ENCODE data around the gene OR6C4.
"Not testable (repeated sequence)": the region's sequence is repeated elsewhere in the genome, so short reads cannot be mapped to it uniquely, and the experiment has no call there.

OR6C4 gene

DNA sequence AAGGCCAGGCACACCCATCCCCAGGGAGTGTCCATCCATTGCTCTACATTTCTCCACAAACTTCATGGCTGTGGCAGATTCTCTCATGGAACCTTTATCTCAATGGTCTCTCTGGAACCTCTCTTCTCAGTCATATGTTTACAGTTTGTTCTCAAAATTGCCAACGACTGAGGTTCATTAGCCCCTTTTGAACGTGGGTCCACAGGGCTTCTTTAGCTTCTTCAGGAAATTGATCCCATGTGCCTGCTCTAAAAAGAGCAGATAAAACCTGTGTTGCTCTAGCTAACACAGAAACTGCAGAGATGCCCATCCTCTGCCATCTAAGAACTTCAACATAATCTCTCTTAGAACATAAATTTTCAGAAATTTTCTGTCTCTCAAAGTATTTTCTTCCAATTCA is at the start of gene OR6C4:
Gene OR6C4 (plus strand): TSS at position 301 of the 400 bp plus-strand sequence. CDS start 1,625 bp downstream, outside the sequence.
- no peak within 1 kb of the TSS for H3K9ac ChIP-seq
- no peaks in the 10 kb centered on the region for H4K20me1 ChIP-seq
- no peak within 1 kb of the TSS for H3K4me3 ChIP-seq
- H3K36me3 ChIP-seq: no peaks in the 10 kb centered on the region
- H3K4me2 ChIP-seq: no peak within 1 kb of the TSS
- peaks cover 12% of the 10 kb centered on the region for H3K9me3 ChIP-seq
- no peak within 1 kb of the TSS for H3K27ac ChIP-seq
- H3K27me3 ChIP-seq: no peaks in the 10 kb centered on the region
- H3K4me1 ChIP-seq: no peaks in the 10 kb centered on the region
- no peak for TF ChIP-seq Cebpa-rat (IDR thresholded peaks at IDR 0.05)

DNA sequence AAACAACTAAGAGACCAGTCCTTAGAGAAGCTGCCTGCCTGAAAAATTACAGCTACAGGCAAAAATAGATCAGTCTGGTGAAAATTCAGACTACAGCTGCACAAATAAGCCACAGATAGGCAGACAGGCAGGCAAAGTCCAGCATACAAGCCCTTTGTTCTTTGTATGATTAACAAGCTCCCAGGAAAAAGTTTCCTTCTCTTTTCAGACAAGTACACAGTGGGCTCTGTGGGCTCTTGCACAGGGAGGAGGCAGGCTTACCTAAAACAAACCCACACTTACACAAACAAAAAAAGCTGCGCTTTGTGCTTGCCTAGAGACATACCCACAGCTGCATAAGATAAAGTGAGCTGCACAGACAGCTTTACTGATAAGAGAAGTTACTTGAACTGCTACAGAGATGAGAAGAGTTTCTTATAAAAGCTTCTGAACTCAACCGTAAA is 49.6 kb upstream of the OR6C4 start:
- H3K9ac ChIP-seq: no peak overlapping the region
- TF ChIP-seq Cebpa-rat (IDR thresholded peaks at IDR 0.05): no peak
- no peak overlapping the region for H3K27ac ChIP-seq

DNA sequence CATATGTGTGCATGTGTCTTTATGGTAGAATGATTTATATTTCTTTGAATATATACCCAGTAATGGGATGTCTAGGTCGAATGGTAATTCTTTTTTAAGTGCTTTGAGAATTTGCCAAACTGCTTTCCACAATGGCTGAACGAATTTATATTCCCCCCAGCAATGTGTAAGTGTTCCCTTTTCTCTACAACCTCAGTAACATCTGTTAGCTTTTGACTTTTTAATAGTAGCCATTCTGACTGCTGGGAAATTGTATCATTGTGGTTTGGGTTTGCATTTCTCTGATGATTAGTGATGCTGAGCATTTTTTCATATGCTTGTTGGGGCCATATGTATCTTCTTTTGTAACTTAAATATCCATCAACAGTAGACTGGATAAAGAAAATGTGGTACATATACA is 47.8 kb upstream of the OR6C4 start:
- H3K27me3 ChIP-seq: no peaks in the 10 kb centered on the region
- H3K4me1 ChIP-seq: no peaks in the 10 kb centered on the region
- H3K9ac ChIP-seq: no peak overlapping the region
- no peak overlapping the region for H3K4me3 ChIP-seq
- TF ChIP-seq Cebpa-rat (IDR thresholded peaks at IDR 0.05): no peak
- H3K9me3 ChIP-seq: no peaks in the 10 kb centered on the region
- H3K27ac ChIP-seq: no peak overlapping the region
- H4K20me1 ChIP-seq: no peaks in the 10 kb centered on the region
- H3K36me3 ChIP-seq: no peaks in the 10 kb centered on the region
- no peak overlapping the region for H3K4me2 ChIP-seq

More for the DNA sequence above, 49.6 kb upstream of the OR6C4 start:
- H3K4me1 ChIP-seq: no peaks in the 10 kb centered on the region
- no peak overlapping the region for H3K4me3 ChIP-seq
- H3K9me3 ChIP-seq: no peaks in the 10 kb centered on the region
- H3K36me3 ChIP-seq: no peaks in the 10 kb centered on the region
- no peaks in the 10 kb centered on the region for H4K20me1 ChIP-seq
- no peaks in the 10 kb centered on the region for H3K27me3 ChIP-seq
- H3K4me2 ChIP-seq: no peak overlapping the region

DNA sequence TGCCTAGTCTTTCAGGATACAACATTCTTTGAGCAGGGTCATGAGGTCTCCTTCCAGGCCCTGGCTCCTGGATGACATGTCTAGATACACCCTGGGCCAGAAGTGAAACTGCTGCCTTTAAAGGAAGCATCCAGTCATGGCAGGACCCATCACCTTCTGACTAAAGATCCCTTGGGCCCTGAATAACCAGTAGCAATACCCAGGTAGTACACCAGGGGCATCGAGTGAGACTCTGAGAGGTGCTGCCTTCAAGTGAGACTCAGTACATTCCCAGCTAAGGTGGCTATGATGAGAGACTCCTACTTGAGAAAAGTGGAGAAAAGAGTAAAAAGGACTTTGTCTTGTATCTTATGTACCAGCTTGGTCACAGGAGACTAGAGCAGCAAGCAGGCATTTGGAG is 33.7 kb upstream of the OR6C4 start:
- Histone ChIP-seq H3K4me1 (no peaks in the 10 kb centered on the region), H3K27me3 (no peaks in the 10 kb centered on the region), H3K36me3 (no peaks in the 10 kb centered on the region), H3K4me2 (no peak overlapping the region), H3K9ac (no peak overlapping the region), H3K9me3 (peaks cover 21% of the 10 kb centered on the region), H3K27ac (no peak overlapping the region), H4K20me1 (no peaks in the 10 kb centered on the region), H3K4me3 (no peak overlapping the region)
- TF ChIP-seq Cebpa-rat (IDR thresholded peaks at IDR 0.05): no peak

DNA sequence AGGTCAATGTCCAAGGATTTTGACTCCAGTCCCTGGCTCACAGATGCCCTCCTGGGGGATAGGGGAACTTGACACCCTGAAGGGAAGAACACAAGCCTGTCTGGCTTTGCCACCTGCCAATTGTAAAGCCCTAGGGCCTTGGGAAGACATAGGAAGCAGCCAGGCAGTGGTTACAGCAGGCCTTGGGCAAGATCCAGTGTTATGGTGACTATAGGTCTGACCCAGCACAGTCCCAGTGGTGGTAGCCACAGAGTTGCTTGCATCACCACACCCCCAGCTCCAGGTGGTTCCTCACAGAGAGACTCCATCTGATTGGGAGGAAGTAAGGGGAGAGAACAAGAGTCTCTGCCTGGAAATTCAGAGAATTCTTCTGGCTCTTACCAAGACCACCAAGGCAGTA is 33.0 kb upstream of the OR6C4 start:
- Histone ChIP-seq H3K4me3 (no peak overlapping the region), H3K9me3 (peaks cover 21% of the 10 kb centered on the region), H4K20me1 (no peaks in the 10 kb centered on the region), H3K27ac (no peak overlapping the region), H3K27me3 (no peaks in the 10 kb centered on the region), H3K4me1 (no peaks in the 10 kb centered on the region), H3K36me3 (no peaks in the 10 kb centered on the region), H3K9ac (no peak overlapping the region), H3K4me2 (no peak overlapping the region)
- no peak for TF ChIP-seq Cebpa-rat (IDR thresholded peaks at IDR 0.05)

DNA sequence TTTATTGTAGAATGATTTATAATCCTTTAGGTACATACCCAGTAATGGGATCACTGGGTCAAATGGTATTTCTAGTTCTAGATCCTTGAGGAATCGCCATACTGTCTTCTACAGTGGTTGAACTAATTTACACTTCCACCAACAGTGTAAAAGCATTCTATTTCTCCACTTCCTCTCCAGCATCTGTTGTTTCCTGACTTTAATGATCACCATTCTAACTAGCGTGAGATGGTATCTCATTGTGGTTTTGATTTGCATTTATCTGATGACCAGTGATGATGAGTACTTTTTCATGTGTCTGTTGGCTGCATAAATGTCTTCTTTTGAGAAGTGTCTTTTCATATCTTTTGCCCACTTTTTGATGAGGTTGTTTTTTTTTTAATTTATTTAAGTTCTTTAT is 1.2 kb upstream of the OR6C4 start:
- H3K9me3 ChIP-seq: peaks cover 12% of the 10 kb centered on the region
- not testable (repeated sequence) for H3K36me3 ChIP-seq, H3K9ac ChIP-seq, H3K4me2 ChIP-seq, H3K4me3 ChIP-seq, H4K20me1 ChIP-seq, H3K27ac ChIP-seq, H3K4me1 ChIP-seq, H3K27me3 ChIP-seq

DNA sequence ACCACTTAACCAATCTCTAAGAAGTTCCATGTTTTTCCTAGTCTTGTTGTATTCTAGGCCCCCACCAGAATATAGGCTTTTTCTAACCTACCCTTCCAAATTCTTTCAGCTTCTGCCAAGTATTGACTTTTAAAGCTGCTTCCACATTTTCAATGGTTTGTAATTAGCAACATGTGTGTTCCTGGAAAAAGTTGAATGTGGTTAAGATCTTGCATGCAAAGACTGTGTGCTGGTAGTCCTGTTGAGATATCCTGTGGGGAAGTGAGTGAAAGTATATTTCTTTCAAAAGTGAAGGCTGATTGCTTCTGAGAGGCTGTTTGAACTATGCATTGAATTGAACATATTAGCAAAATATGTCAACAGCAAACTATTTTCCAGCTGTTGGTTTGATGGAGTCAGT is 646 bp upstream of the OR6C4 start:
- Histone ChIP-seq H4K20me1 (no peaks in the 10 kb centered on the region), H3K9ac (no peak overlapping the region), H3K4me3 (no peak overlapping the region), H3K4me1 (no peaks in the 10 kb centered on the region), H3K9me3 (peaks cover 12% of the 10 kb centered on the region), H3K36me3 (no peaks in the 10 kb centered on the region), H3K4me2 (no peak overlapping the region), H3K27me3 (no peaks in the 10 kb centered on the region), H3K27ac (no peak overlapping the region)
- no peak for TF ChIP-seq Cebpa-rat (IDR thresholded peaks at IDR 0.05)

DNA sequence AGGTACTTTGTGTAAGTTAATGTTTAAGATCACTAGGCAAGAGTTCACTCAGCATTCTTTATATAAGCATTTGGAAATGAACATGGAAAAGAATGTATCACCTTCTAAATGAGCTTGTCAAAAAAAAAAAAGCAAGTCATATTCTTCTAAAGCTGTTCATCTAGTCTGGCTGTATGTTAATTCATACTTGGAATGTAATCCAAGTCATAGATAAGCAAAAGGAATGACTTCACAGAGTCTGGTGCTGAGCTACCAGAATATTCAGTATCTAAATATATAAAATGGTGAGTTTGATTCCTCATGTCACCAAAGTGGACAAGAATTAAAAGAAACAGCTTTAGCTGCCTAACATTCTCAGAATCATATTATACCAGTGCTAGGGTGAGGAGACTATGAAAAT is 4.9 kb downstream of the OR6C4 start:
- Histone ChIP-seq H3K9ac (no peak overlapping the region), H3K4me1 (no peaks in the 10 kb centered on the region), H3K4me3 (no peak overlapping the region), H3K27ac (no peak overlapping the region), H3K27me3 (no peaks in the 10 kb centered on the region), H4K20me1 (no peaks in the 10 kb centered on the region), H3K36me3 (no peaks in the 10 kb centered on the region), H3K4me2 (no peak overlapping the region), H3K9me3 (peaks cover 20% of the 10 kb centered on the region)
- no peak for TF ChIP-seq Cebpa-rat (IDR thresholded peaks at IDR 0.05)

DNA sequence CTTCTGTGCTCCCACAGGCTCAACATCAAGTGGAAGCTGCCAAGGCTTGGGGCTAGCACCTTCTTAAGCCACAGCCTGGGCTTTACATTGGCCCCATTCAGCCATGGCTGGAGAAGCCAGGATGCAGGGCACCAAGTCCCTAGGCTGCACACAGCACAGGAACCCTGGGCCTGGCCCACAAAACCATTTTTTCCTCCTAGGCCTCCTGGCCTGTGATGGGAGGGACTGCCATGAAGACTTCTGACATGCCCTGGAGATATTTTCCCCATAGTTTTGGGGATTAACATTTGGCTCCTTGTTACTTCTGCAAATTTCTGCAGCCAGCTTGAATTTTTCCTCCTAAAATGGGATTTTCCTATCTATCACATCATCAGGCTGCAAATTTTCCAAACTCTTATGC is 20.7 kb downstream of the OR6C4 start:
- not testable (repeated sequence) for H3K36me3 ChIP-seq, H3K9ac ChIP-seq, H3K4me1 ChIP-seq, H3K27ac ChIP-seq, H3K27me3 ChIP-seq, H4K20me1 ChIP-seq, H3K4me2 ChIP-seq, H3K4me3 ChIP-seq
- H3K9me3 ChIP-seq: peaks cover 35% of the 10 kb centered on the region

DNA sequence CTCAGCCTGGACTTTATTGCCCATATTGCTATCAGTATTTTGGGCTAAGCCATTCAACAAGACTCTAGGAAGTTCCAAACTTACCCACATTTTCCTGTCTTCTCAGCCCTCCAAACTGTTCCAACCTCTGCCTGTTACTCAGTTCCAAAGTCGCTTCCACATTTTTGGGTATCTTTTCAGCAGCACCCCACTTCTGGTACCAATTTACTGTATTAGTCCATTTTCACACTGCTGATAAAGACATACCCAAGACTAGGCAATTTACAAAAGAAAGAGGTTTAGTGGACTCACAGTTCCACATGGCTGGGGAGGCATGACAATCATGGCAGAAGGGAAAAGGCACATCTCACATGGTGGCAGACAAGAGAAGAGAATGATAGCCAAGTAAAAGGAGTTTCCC is 21.3 kb downstream of the OR6C4 start:
- H3K4me2 ChIP-seq, H3K4me3 ChIP-seq, H3K4me1 ChIP-seq, H3K27me3 ChIP-seq, H4K20me1 ChIP-seq, H3K36me3 ChIP-seq, H3K27ac ChIP-seq, H3K9ac ChIP-seq: not testable (repeated sequence)
- peaks cover 35% of the 10 kb centered on the region for H3K9me3 ChIP-seq

DNA sequence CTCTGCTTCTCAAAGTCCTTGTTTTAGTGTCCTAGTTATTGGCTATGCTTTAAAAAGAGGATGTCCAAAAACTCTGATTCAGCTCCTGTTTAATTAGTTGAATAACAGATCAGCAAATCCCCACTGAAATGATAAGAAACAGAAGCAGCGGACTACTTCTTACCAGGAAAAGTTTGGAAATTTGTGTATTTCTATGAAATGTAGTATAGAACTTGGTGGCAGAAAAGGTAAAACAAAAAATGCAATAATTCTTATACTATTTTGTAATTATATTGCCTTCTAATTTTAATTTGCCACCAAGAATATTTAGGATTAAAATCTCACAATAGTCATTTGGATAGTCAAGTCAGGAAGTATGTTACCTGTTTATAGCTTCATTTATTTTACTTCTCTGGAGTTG is 22.8 kb downstream of the OR6C4 start, which contains the start of gene OR2AP1:
Gene OR2AP1 (plus strand): TSS at position 301 of the 400 bp plus-strand sequence. CDS start 1,947 bp downstream, outside the sequence.
- H3K9ac ChIP-seq: no peak within 1 kb of the TSS
- H3K27me3 ChIP-seq: no peaks in the 10 kb centered on the region
- no peak within 1 kb of the TSS for H3K4me2 ChIP-seq
- H3K27ac ChIP-seq: no peak within 1 kb of the TSS
- no peak for TF ChIP-seq Cebpa-rat (IDR thresholded peaks at IDR 0.05)
- no peak within 1 kb of the TSS for H3K4me3 ChIP-seq
- no peaks in the 10 kb centered on the region for H4K20me1 ChIP-seq
- no peaks in the 10 kb centered on the region for H3K4me1 ChIP-seq
- H3K36me3 ChIP-seq: no peaks in the 10 kb centered on the region
- peaks cover 35% of the 10 kb centered on the region for H3K9me3 ChIP-seq

All from BLaER1 (cell line).